GM10266 (cell line): Measurements from ENCODE around the gene MEGF6.

ENCODE experiments used
- DNase-seq: peaks from one replicate; pipeline ENCODE4 v3.0.0; 2012; ENCODE audit errors: extremely low spot score
- CTCF ChIP-seq: IDR thresholded peaks from 2 replicates; pipeline ENCODE4 v1.5.1; 2012; ENCODE audit warnings: mild to moderate bottlenecking, low read depth; ENCODE audit not compliant: control insufficient read depth, insufficient read depth; ENCODE audit errors: missing control alignments

MEGF6 gene

GRCh38 chr1:3570066-3570986 is 41.0 kb downstream of the MEGF6 start:
- DNase-seq: no peak
- no peak for TF ChIP-seq CTCF

GRCh38 chr1:3569436-3569835 is 41.9 kb downstream of the MEGF6 start:
- TF ChIP-seq CTCF: no peak

GRCh38 chr1:3568815-3569435 is 42.4 kb downstream of the MEGF6 start:
- TF ChIP-seq CTCF: no peak
- DNase-seq: no peak

More at GRCh38 chr1:3569436-3569835, 41.9 kb downstream of the MEGF6 start:
- DNase-seq: no peak

- no peak for DNase-seq
- no peak for TF ChIP-seq CTCF
These were observed 44.1 kb downstream of the MEGF6 start for GRCh38 chr1:3566951-3567804.

- no peak for DNase-seq
- TF ChIP-seq CTCF: no peak
These were observed 45.1 kb downstream of the MEGF6 start for GRCh38 chr1:3566003-3566885.
